ENCODE data around the gene NHEJ1. TPM values are rescaled to one million over a fixed set of nuclear protein-coding genes. Genes with fewer than 3 reads are reported as not detected.

NHEJ1 gene
- total and polyA plus RNA-seq, 9 of the 15 experiments (the other 6 are each of a cell fraction or from before 2014, with no cell fraction given), result 9.0 to 23.7 (median 13.9) TPM

DNA sequence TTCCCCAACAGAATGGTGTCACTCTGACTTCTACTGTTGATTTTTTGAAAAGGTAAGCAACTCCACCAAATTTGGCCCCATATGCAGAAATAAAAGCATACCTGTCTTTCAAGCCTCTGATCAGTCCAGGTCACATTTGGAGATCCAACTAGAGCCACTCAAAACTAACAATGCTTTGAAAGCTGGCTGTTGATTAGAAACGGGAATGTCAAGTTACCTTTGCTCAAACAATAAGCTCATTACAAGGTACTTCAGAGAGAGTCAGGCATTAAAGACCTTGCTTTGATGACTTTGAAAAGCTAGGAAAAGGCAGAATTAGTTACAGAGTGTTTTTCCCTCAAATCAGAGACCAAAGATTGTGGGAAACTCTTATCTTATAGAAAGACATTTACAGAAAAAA, 95.1 kb downstream of the NHEJ1 start:
- CTCF ChIA-PET (ENCODE audit: low intra/inter-chr PET ratio), result no interaction called here
- POLR2A ChIA-PET, result no interaction called here
- in situ Hi-C loops (cut with MboI), result no loop called here
- no TSS peak for BruUV-seq (replicated peaks)
- no peak overlapping the region for H2AFZ ChIP-seq (ENCODE audit: low read depth, low read length)
- H3K4me2 ChIP-seq (ENCODE audit: insufficient read depth, low read length), result no peak overlapping the region
- no peaks in the 10 kb centered on the region for H3K79me2 ChIP-seq (ENCODE audit: control insufficient read depth, insufficient read depth, low read length)
- no peaks in the 10 kb centered on the region for H3K9me1 ChIP-seq (ENCODE audit: control insufficient read depth, insufficient read depth, low read length)
- ATAC-seq, result no peak
- H3K9me3 ChIP-seq (replicated peaks; ENCODE audit: control insufficient read depth, insufficient read depth, low read depth, low read length), result no peaks in the 10 kb centered on the region
- FAIRE-seq, result no peak
- no peaks in the 10 kb centered on the region for H3K36me3 ChIP-seq (ENCODE audit: control insufficient read depth, insufficient read depth, low read length)
- H3K27me3 ChIP-seq (ENCODE audit: control insufficient read depth in 2 of 2, insufficient read depth in 2 of 2, low read length in 2 of 2), result peaks cover 2 to 8% of the 10 kb centered on the region in 2 experiments; a peak in 2 of 5 replicates
- no peak for TF ChIP-seq ZNF324 (CRISPR knock-in tag; IDR thresholded peaks at IDR 0.05)
- TF ChIP-seq HDGF (IDR thresholded peaks at IDR 0.05), result no peak
- no peak overlapping the region for H3K27ac ChIP-seq (ENCODE audit: extremely low read depth, low read depth, low read length)
- no peaks in the 10 kb centered on the region for H4K20me1 ChIP-seq (replicated peaks; ENCODE audit: control insufficient read depth, insufficient read depth, low read length)
- WGBS (ENCODE audit: insufficient coverage, low coverage, missing lambda C conversion rate), result 0% methylated on average over 1 of the region's 1 CpG
- DNase-seq (ENCODE audit: extremely low read depth in 1 of 4, low spot score in 3 of 4), result no peak
- intact Hi-C loops (cut with micrococcal nuclease), result no loop called here
- H3K4me1 ChIP-seq (replicated peaks in 1 of 2; ENCODE audit: control insufficient read depth in 2 of 2, insufficient read depth in 2 of 2, low read length in 2 of 2), result no peaks in the 10 kb centered on the region
- H3K9ac ChIP-seq (ENCODE audit: insufficient read depth in 1 of 2, low read depth in 2 of 2, low read length in 2 of 2), result no peak overlapping the region
- no peak overlapping the region for H3K4me3 ChIP-seq

DNA sequence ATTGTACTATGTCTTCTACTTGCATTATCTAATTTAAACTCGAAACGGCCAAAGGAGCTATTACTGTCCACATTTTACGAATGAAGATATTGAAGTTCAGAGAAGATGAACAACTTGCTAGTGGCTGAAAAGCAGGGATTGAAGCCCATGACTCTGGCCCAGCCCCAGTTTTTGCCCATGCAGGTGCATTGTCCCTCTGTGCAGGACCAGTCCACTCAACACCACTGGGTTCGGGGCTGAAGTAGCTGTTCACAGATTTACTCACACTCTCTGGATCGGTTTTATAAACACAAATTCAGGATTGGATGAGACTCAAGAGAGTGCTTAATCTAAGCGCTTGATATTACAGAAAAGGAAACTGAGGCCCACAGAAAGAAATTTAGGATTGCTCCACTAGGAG, 98.5 kb downstream of the NHEJ1 start:
- Histone ChIP-seq H3K27ac (ENCODE audit: extremely low read depth, low read depth, low read length) (no peak overlapping the region), H3K9me3 (replicated peaks; ENCODE audit: control insufficient read depth, insufficient read depth, low read depth, low read length) (no peaks in the 10 kb centered on the region), H3K79me2 (ENCODE audit: control insufficient read depth, insufficient read depth, low read length) (no peaks in the 10 kb centered on the region), H3K27me3 (ENCODE audit: control insufficient read depth in 2 of 2, insufficient read depth in 2 of 2, low read length in 2 of 2) (peaks cover 9 to 32% of the 10 kb centered on the region in 2 experiments; a peak in 4 of 5 replicates), H3K4me2 (ENCODE audit: insufficient read depth, low read length) (no peak overlapping the region), H3K4me1 (replicated peaks in 1 of 2; ENCODE audit: control insufficient read depth in 2 of 2, insufficient read depth in 2 of 2, low read length in 2 of 2) (peaks cover 0 to 21% of the 10 kb centered on the region in 2 experiments; a peak in 2 of 5 replicates), H3K4me3 (no peak overlapping the region), H4K20me1 (replicated peaks; ENCODE audit: control insufficient read depth, insufficient read depth, low read length) (no peaks in the 10 kb centered on the region), H2AFZ (ENCODE audit: low read depth, low read length) (no peak overlapping the region), H3K36me3 (ENCODE audit: control insufficient read depth, insufficient read depth, low read length) (no peaks in the 10 kb centered on the region), H3K9me1 (ENCODE audit: control insufficient read depth, insufficient read depth, low read length) (no peaks in the 10 kb centered on the region), H3K9ac (ENCODE audit: insufficient read depth in 1 of 2, low read depth in 2 of 2, low read length in 2 of 2) (no peak overlapping the region)
- POLR2A ChIA-PET, result no interaction called here
- 5% methylated on average over 6 of the region's 6 CpGs for WGBS (ENCODE audit: insufficient coverage, low coverage, missing lambda C conversion rate)
- CTCF ChIA-PET (ENCODE audit: low intra/inter-chr PET ratio), result no interaction called here
- ATAC-seq (no peak), DNase-seq (ENCODE audit: extremely low read depth in 1 of 4, low spot score in 3 of 4) (no peak), FAIRE-seq (no peak)
- in situ Hi-C loops (cut with MboI), result no loop called here
- no TSS peak for BruUV-seq (replicated peaks)
- intact Hi-C loops (cut with micrococcal nuclease), result no loop called here
- TF ChIP-seq BCL6 (CRISPR knock-in tag; IDR thresholded peaks at IDR 0.05) (no peak), FOXP1 (CRISPR knock-in tag; IDR thresholded peaks at IDR 0.05) (no peak), ZNF324 (CRISPR knock-in tag; IDR thresholded peaks at IDR 0.05) (no peak), PML (IDR thresholded peaks at IDR 0.05; ENCODE audit: low read length) (no peak), ELF4 (CRISPR knock-in tag; IDR thresholded peaks at IDR 0.05) (no peak), ZNF133 (CRISPR knock-in tag; IDR thresholded peaks at IDR 0.05) (no peak), ZBTB7A (IDR thresholded peaks at IDR 0.05; ENCODE audit: borderline replicate concordance, control insufficient read depth, low read depth, low read length) (no peak), FOXA3 (CRISPR knock-in tag; conservative IDR thresholded peaks at IDR 0.05 in 1 of 2, IDR thresholded peaks at IDR 0.05 in 1 of 2) (no peak), EZH2 (IDR thresholded peaks at IDR 0.05; ENCODE audit: borderline replicate concordance, low read depth, low read length) (no peak), TEAD4 (IDR thresholded peaks at IDR 0.05; ENCODE audit: low read length) (no peak), TEAD4 (CRISPR knock-in tag; IDR thresholded peaks at IDR 0.05; ENCODE audit: borderline replicate concordance) (no peak), HSF4 (CRISPR knock-in tag; IDR thresholded peaks at IDR 0.05; ENCODE audit: borderline replicate concordance) (no peak), KAT8 (IDR thresholded peaks at IDR 0.05; ENCODE audit: low read depth) (no peak), IFI16 (CRISPR knock-in tag; IDR thresholded peaks at IDR 0.05) (no peak)
- TF ChIP-seq, protein P1, sequence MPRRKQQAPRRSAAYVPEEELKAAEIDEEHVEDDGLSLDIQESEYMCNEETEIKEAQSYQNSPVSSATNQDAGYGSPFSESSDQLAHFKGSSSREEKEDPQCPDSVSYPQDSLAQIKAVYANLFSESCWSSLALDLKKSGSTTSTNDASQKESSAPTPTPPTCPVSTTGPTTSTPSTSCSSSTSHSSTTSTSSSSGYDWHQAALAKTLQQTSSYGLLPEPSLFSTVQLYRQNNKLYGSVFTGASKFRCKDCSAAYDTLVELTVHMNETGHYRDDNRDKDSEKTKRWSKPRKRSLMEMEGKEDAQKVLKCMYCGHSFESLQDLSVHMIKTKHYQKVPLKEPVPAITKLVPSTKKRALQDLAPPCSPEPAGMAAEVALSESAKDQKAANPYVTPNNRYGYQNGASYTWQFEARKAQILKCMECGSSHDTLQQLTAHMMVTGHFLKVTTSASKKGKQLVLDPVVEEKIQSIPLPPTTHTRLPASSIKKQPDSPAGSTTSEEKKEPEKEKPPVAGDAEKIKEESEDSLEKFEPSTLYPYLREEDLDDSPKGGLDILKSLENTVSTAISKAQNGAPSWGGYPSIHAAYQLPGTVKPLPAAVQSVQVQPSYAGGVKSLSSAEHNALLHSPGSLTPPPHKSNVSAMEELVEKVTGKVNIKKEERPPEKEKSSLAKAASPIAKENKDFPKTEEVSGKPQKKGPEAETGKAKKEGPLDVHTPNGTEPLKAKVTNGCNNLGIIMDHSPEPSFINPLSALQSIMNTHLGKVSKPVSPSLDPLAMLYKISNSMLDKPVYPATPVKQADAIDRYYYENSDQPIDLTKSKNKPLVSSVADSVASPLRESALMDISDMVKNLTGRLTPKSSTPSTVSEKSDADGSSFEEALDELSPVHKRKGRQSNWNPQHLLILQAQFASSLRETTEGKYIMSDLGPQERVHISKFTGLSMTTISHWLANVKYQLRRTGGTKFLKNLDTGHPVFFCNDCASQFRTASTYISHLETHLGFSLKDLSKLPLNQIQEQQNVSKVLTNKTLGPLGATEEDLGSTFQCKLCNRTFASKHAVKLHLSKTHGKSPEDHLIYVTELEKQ (CRISPR knock-in tag; IDR thresholded peaks at IDR 0.05), result no peak

Data from K562 (cell line).